Mesothelial cell of epicardium (in vitro differentiated cells): Measurements from ENCODE around the gene ARHGEF26. TPM values are rescaled to one million over a fixed set of nuclear protein-coding genes. Genes with fewer than 3 reads are reported as not detected.

Experiments
- DNase-seq, 2 experiments: peaks; one replicate each; pipeline ENCODE4 v3.0.0; 2021; ENCODE audit warnings: low spot score in 2 of 2; ENCODE audit not compliant: unreplicated experiment in 2 of 2
- H3K27ac Mint-ChIP-seq: 2 replicates; pipeline ENCODE4 v1.8.0; 2021; ENCODE audit warnings: mixed read lengths
- H3K27me3 Mint-ChIP-seq: 2 replicates; pipeline ENCODE4 v1.8.0; 2021; ENCODE audit warnings: low read depth, mixed read lengths
- H3K36me3 Mint-ChIP-seq: 2 replicates; pipeline ENCODE4 v1.8.0; 2021; ENCODE audit warnings: mixed read lengths
- H3K4me1 Mint-ChIP-seq: 2 replicates; pipeline ENCODE4 v1.8.0; 2021; ENCODE audit warnings: mixed read lengths
- H3K4me3 Mint-ChIP-seq: 2 replicates; pipeline ENCODE4 v1.8.0; 2021; ENCODE audit warnings: mild to moderate bottlenecking, moderate library complexity, mixed read lengths
- H3K9me3 Mint-ChIP-seq: 2 replicates; pipeline ENCODE4 v1.8.0; 2021; ENCODE audit warnings: mixed read lengths
- CTCF ChIP-seq: fragments of 200-600 bp; sonication (generic); IDR thresholded peaks from one replicate; pipeline ENCODE4 v1.5.0; 2021; ENCODE audit warnings: antibody characterized with exemption; ENCODE audit not compliant: unreplicated experiment
- total RNA-seq: library from RNA; stranded (reverse); gene quantifications from 3 replicates; pipeline ENCODE4 v1.2.1, GENCODE V29; 2021

The ARHGEF26 gene
- total RNA-seq = 6.2 to 6.6 TPM (median 6.6 TPM) in 3 replicates

- Mint-ChIP-seq H3K27ac (peak within 1 kb of the TSS; percentile 76), H3K4me3 (peak within 1 kb of the TSS; percentile 88), H3K9me3 (no peaks in the 10 kb centered on the region), H3K4me1 (peaks cover 35% of the 10 kb centered on the region), H3K27me3 (peaks cover 12% of the 10 kb centered on the region), H3K36me3 (no peaks in the 10 kb centered on the region)
- no peak for TF ChIP-seq CTCF
- peak; percentile 80 to 90 for DNase-seq
Measured at GRCh38 chr3:154120961-154121700, at the start of gene ARHGEF26. Gene ARHGEF26 (plus strand): TSS chr3:154121390. CDS start chr3:154121993, 603 bp downstream.

GRCh38 chr3:154074966-154075365, 46.2 kb upstream of the ARHGEF26 start:
- no peak overlapping the region for H3K27ac Mint-ChIP-seq
- peaks cover 21% of the 10 kb centered on the region for H3K9me3 Mint-ChIP-seq
- no peak for DNase-seq
- no peak overlapping the region for H3K4me3 Mint-ChIP-seq
- no peaks in the 10 kb centered on the region for H3K4me1 Mint-ChIP-seq
- no peaks in the 10 kb centered on the region for H3K27me3 Mint-ChIP-seq
- TF ChIP-seq CTCF = no peak
- no peaks in the 10 kb centered on the region for H3K36me3 Mint-ChIP-seq

GRCh38 chr3:154078672-154079071, 42.5 kb upstream of the ARHGEF26 start:
- Mint-ChIP-seq H3K27me3 (no peaks in the 10 kb centered on the region), H3K27ac (no peak overlapping the region), H3K4me3 (no peak overlapping the region), H3K4me1 (no peaks in the 10 kb centered on the region), H3K9me3 (peaks cover 12% of the 10 kb centered on the region), H3K36me3 (no peaks in the 10 kb centered on the region)
- no peak for DNase-seq
- TF ChIP-seq CTCF = no peak

- Mint-ChIP-seq H3K9me3 (peaks cover 5% of the 10 kb centered on the region), H3K36me3 (no peaks in the 10 kb centered on the region), H3K27ac (no peak overlapping the region), H3K4me3 (no peak overlapping the region), H3K4me1 (peaks cover 6% of the 10 kb centered on the region), H3K27me3 (no peaks in the 10 kb centered on the region)
- no peak for TF ChIP-seq CTCF
- no peak for DNase-seq
Measured at GRCh38 chr3:154081305-154081704, 39.9 kb upstream of the ARHGEF26 start.

GRCh38 chr3:154085071-154085470, 36.1 kb upstream of the ARHGEF26 start:
- DNase-seq = no peak
- Mint-ChIP-seq H3K27me3 (no peaks in the 10 kb centered on the region), H3K9me3 (peaks cover 7% of the 10 kb centered on the region), H3K4me3 (no peak overlapping the region), H3K27ac (no peak overlapping the region), H3K4me1 (peaks cover 16% of the 10 kb centered on the region), H3K36me3 (no peaks in the 10 kb centered on the region)
- TF ChIP-seq CTCF = no peak
